K562 (cell line): ENCODE measurements around the gene ZNF501. TPM values are rescaled to one million over a fixed set of nuclear protein-coding genes. Genes with fewer than 3 reads are reported as not detected.
A peak's percentile ranks its signal among the peaks of the same experiment; 100 is the strongest.

ENCODE experiments used
- CHD2 ChIP-seq: IDR thresholded peaks from 2 replicates; pipeline ENCODE4 v1.6.1; 2011; ENCODE audit warnings: low read depth, low read length
- GTF2A2 ChIP-seq: IDR thresholded peaks from 2 replicates; pipeline ENCODE4 v1.6.1; 2016; ENCODE audit warnings: mild to moderate bottlenecking, missing genetic modification characterization, missing compliant biosample characterization
- HNRNPL ChIP-seq: fragments of 200-400 bp; formaldehyde crosslinking; IDR thresholded peaks from 2 replicates; pipeline ENCODE4 v1.6.1; 2017; ENCODE audit warnings: low read depth, mild to moderate bottlenecking, low read length
- NFYB ChIP-seq: IDR thresholded peaks from 2 replicates; pipeline ENCODE4 v1.6.1; 2011; ENCODE audit warnings: mild to moderate bottlenecking, moderate library complexity; ENCODE audit not compliant: insufficient read length; ENCODE audit errors: extremely low read depth
- NR2C2 ChIP-seq, 2 experiments: fragments of 200-800 bp in 1 of 2; sonication (Bioruptor generic) in 1 of 2; sonication (generic) in 1 of 2; formaldehyde crosslinking in 1 of 2; IDR thresholded peaks; 2 replicates each; pipeline versions ENCODE4 v1.6.1 to v1.8.0; 2016 to 2022; ENCODE audit warnings: mild to moderate bottlenecking in 1 of 2, missing compliant biosample characterization in 1 of 2, missing genetic modification characterization in 1 of 2, missing genetic modification reagents in 1 of 2
- PML ChIP-seq: IDR thresholded peaks from 2 replicates; pipeline ENCODE4 v1.6.1; 2012; ENCODE audit warnings: low read length, inconsistent platforms
- RBM15 ChIP-seq: fragments of 200-400 bp; formaldehyde crosslinking; IDR thresholded peaks from 2 replicates; pipeline ENCODE4 v1.6.1; 2018; ENCODE audit warnings: mild to moderate bottlenecking, low read length, moderate library complexity; ENCODE audit not compliant: insufficient read depth
- RBM34 ChIP-seq: fragments of 200-400 bp; formaldehyde crosslinking; IDR thresholded peaks from 2 replicates; pipeline ENCODE4 v1.6.1; 2018; ENCODE audit warnings: low read length, borderline replicate concordance; ENCODE audit not compliant: insufficient read depth
- SLC30A9 ChIP-seq: fragments of 250-450 bp; sonication (Bioruptor Pico); IDR thresholded peaks from 2 replicates; pipeline ENCODE4 v1.8.0; 2022; ENCODE audit warnings: mild to moderate bottlenecking, moderate library complexity
- SMARCE1 ChIP-seq: fragments of 450-650 bp; IDR thresholded peaks from 2 replicates; pipeline ENCODE4 v1.7.1; 2016; ENCODE audit warnings: mild to moderate bottlenecking
- SNIP1 ChIP-seq: fragments of 450-650 bp; IDR thresholded peaks from 2 replicates; pipeline ENCODE4 v1.7.1; 2017; ENCODE audit warnings: low read depth, mild to moderate bottlenecking
- SRSF1 ChIP-seq: fragments of 200-400 bp; formaldehyde crosslinking; IDR thresholded peaks from 2 replicates; pipeline ENCODE4 v1.6.1; 2017; ENCODE audit warnings: mild to moderate bottlenecking, low read depth, low read length, moderate library complexity
- TRIM24 ChIP-seq, 2 experiments: fragments of 450-650 bp; IDR thresholded peaks; 2 replicates each; pipeline ENCODE4 v1.6.1; 2016
- TSHZ1 ChIP-seq: fragments of 250-450 bp; sonication (Bioruptor Pico); IDR thresholded peaks from 2 replicates; pipeline ENCODE4 v1.4.0; 2020; ENCODE audit warnings: mild to moderate bottlenecking, moderate library complexity
- ZBTB1 ChIP-seq: sonication (generic); formaldehyde crosslinking; IDR thresholded peaks from 2 replicates; pipeline ENCODE4 v1.8.1; 2023; ENCODE audit warnings: missing genetic modification reagents, low read depth, mild to moderate bottlenecking, borderline replicate concordance
- ZHX1 ChIP-seq: fragments of 150-350 bp; conservative IDR thresholded peaks from 2 replicates; pipeline ENCODE4 v1.6.1; 2014; ENCODE audit warnings: low read length
- ZNF518B ChIP-seq: fragments of 250-450 bp; sonication (Bioruptor Pico); IDR thresholded peaks from 2 replicates; pipeline ENCODE4 v1.5.0; 2021; ENCODE audit warnings: mild to moderate bottlenecking, moderate library complexity
- ZNF583 ChIP-seq: fragments of 250-450 bp; sonication (Bioruptor Pico); IDR thresholded peaks from 2 replicates; pipeline ENCODE4 v1.4.0; 2020
- polyA plus RNA-seq, 8 experiments: library from polyadenylated mRNA; depleted of rRNA in 4 of 8; stranded (reverse) in 5 of 8; unstranded in 3 of 8; fragments of >200 nt; fragmentation: Nextera tagmentation in 2 of 8; fragmentation: Illumina TruSeq in 1 of 8; extraction: Ambion mirVana in 2 of 8; extraction: Trizol in 1 of 8; gene quantifications; 2 replicates each; pipeline versions ENCODE4 v1.2.1 to v1.2.3, GENCODE V29; 2011 to 2014; ENCODE audit warnings: inconsistent platforms in 1 of 8, missing spikeins in 1 of 8
- total RNA-seq, 7 experiments: library from RNA; depleted of rRNA in 6 of 7; stranded (reverse); fragments of >200 nt in 6 of 7; fragmentation: Illumina TruSeq in 2 of 7; extraction: Trizol in 2 of 7; gene quantifications; 2 replicates each; pipeline versions ENCODE4 v1.2.1 to v1.2.3, GENCODE V29; 2011 to 2021; ENCODE audit warnings: low replicate concordance in 1 of 7

ZNF501 gene
- total and polyA plus RNA-seq, 9 of the 15 experiments (the other 6 are each of a cell fraction or from before 2014, with no cell fraction given) = 1.2 to 6.5 (median 3.7) TPM

- TF ChIP-seq NR2C2 (CRISPR knock-in tag; IDR thresholded peaks at IDR 0.05) (peak; percentile 52; the same call in 1 of the 2 replicates), NR2C2 (tag; IDR thresholded peaks at IDR 0.05) (peak; percentile 79), ZNF518B (CRISPR knock-in tag) (no peak), SNIP1 (no peak), SRSF1 (0 out of 2 replicates have a peak, but pooled peaks have one; percentile 22), RBM15 (no peak), SLC30A9 (CRISPR knock-in tag) (no peak), CHD2 (no peak), HNRNPL (peak; percentile 37; the same call in 1 of the 2 replicates), TRIM24 (IDR thresholded peaks at IDR 0.05) (peak; percentile 45 to 69; a peak in 2 of 4 replicates), ZNF583 (CRISPR knock-in tag) (no peak), ZHX1 (peak; percentile 97), PML (peak; percentile 76), SMARCE1 (peak; percentile 23; the same call in 1 of the 2 replicates), TSHZ1 (CRISPR knock-in tag) (no peak), RBM34 (no peak), GTF2A2 (tag) (no peak), ZBTB1 (CRISPR knock-in tag) (peak; percentile 67; the same call in 1 of the 2 replicates), NFYB (no peak)
These were observed 32.2 kb downstream of the ZNF501 start, which contains the start of the genes KIAA1143 and KIF15 (continued) for GRCh38 chr3:44761424-44762169.
